ENCODE results near the gene DIP2C.

Gene DIP2C

GRCh38 chr10:571166-571565 lies 118.3 kb downstream of the DIP2C start:
- DNase-seq (ENCODE audit: low spot score) = no peak

GRCh38 chr10:570628-571163 lies 118.8 kb downstream of the DIP2C start:
- DNase-seq (ENCODE audit: low spot score) = no peak

- no peak for DNase-seq (ENCODE audit: low spot score)
These were observed 119.4 kb downstream of the DIP2C start for GRCh38 chr10:569961-570627.

- DNase-seq (ENCODE audit: low spot score) = no peak
These were observed 120.6 kb downstream of the DIP2C start for GRCh38 chr10:568848-569247.

GRCh38 chr10:567869-568268 lies 121.6 kb downstream of the DIP2C start:
- DNase-seq (ENCODE audit: low spot score) = no peak

- DNase-seq (ENCODE audit: low spot score) = no peak
These were observed 123.1 kb downstream of the DIP2C start for GRCh38 chr10:566241-566885.

GRCh38 chr10:565676-566075 lies 123.8 kb downstream of the DIP2C start:
- DNase-seq (ENCODE audit: low spot score) = no peak

GRCh38 chr10:565146-565545 lies 124.3 kb downstream of the DIP2C start:
- no peak for DNase-seq (ENCODE audit: low spot score)

- DNase-seq (ENCODE audit: low spot score) = no peak
These were observed 125.6 kb downstream of the DIP2C start for GRCh38 chr10:563827-564226.

- DNase-seq (ENCODE audit: low spot score) = no peak
These were observed 127.3 kb downstream of the DIP2C start for GRCh38 chr10:562142-562541.

GRCh38 chr10:561721-562120 lies 127.7 kb downstream of the DIP2C start:
- DNase-seq (ENCODE audit: low spot score) = no peak

GRCh38 chr10:560314-560992 lies 129.0 kb downstream of the DIP2C start:
- DNase-seq (ENCODE audit: low spot score) = no peak

GRCh38 chr10:559767-560047 lies 129.8 kb downstream of the DIP2C start:
- DNase-seq (ENCODE audit: low spot score) = no peak

- DNase-seq (ENCODE audit: low spot score) = no peak
These were observed 130.3 kb downstream of the DIP2C start for GRCh38 chr10:558891-559766.

GRCh38 chr10:558364-558763 lies 131.1 kb downstream of the DIP2C start:
- no peak for DNase-seq (ENCODE audit: low spot score)

GRCh38 chr10:557792-558328 lies 131.6 kb downstream of the DIP2C start:
- no peak for DNase-seq (ENCODE audit: low spot score)

- no peak for DNase-seq (ENCODE audit: low spot score)
These were observed 132.4 kb downstream of the DIP2C start for GRCh38 chr10:556971-557637.

GRCh38 chr10:555682-556350 lies 133.7 kb downstream of the DIP2C start:
- no peak for DNase-seq (ENCODE audit: low spot score)

GRCh38 chr10:555281-555680 lies 134.2 kb downstream of the DIP2C start:
- DNase-seq (ENCODE audit: low spot score) = no peak

- no peak for DNase-seq (ENCODE audit: low spot score)
These were observed 135.2 kb downstream of the DIP2C start for GRCh38 chr10:554182-554848.

All from germinal center (tissue), 1 donor.